Loucy (cell line): ENCODE measurements around the gene MINDY4B.

Source experiments
- H2AFZ ChIP-seq: fragments of 200-600 bp; sonication (generic); 2 replicates; pipeline ENCODE4 v1.6.0; 2016; ENCODE audit warnings: antibody characterized with exemption, mild to moderate bottlenecking, low read length, moderate library complexity
- H3F3A ChIP-seq: fragments of 200-600 bp; 2 replicates; pipeline ENCODE4 v1.6.0; 2016; ENCODE audit warnings: antibody characterized with exemption, low read depth, mild to moderate bottlenecking
- H3K27me3 ChIP-seq: fragments of 200-600 bp; sonication (generic); 2 replicates; pipeline ENCODE4 v1.6.1; 2014; ENCODE audit warnings: low read length, mild to moderate bottlenecking; ENCODE audit not compliant: insufficient read depth, poor library complexity, severe bottlenecking
- H3K36me3 ChIP-seq: fragments of 200-600 bp; sonication (generic); 2 replicates; pipeline ENCODE4 v1.6.1; 2016; ENCODE audit warnings: low read length; ENCODE audit not compliant: insufficient read depth
- H3K4me1 ChIP-seq: fragments of 200-600 bp; sonication (generic); 2 replicates; pipeline ENCODE4 v1.5.1; 2014; ENCODE audit warnings: low read length, mild to moderate bottlenecking; ENCODE audit not compliant: insufficient read depth, poor library complexity, severe bottlenecking
- H3K4me2 ChIP-seq: fragments of 200-600 bp; sonication (generic); 2 replicates; pipeline ENCODE4 v1.6.0; 2014; ENCODE audit warnings: antibody characterized with exemption, low read length, low read depth, mild to moderate bottlenecking; ENCODE audit not compliant: poor library complexity, severe bottlenecking
- H3K4me3 ChIP-seq: fragments of 200-600 bp; sonication (generic); 2 replicates; pipeline ENCODE4 v1.5.1; 2014; ENCODE audit warnings: low read length, mild to moderate bottlenecking, mixed read lengths; ENCODE audit not compliant: poor library complexity, severe bottlenecking
- H3K79me2 ChIP-seq: fragments of 200-600 bp; sonication (generic); 2 replicates; pipeline ENCODE4 v1.6.1; 2014; ENCODE audit warnings: low read length; ENCODE audit not compliant: insufficient read depth
- H3K9ac ChIP-seq: fragments of 200-600 bp; sonication (generic); 2 replicates; pipeline ENCODE4 v1.6.0; 2014; ENCODE audit warnings: mild to moderate bottlenecking, low read depth, low read length, moderate library complexity; ENCODE audit not compliant: poor library complexity, severe bottlenecking
- H3K9me2 ChIP-seq: fragments of 200-600 bp; sonication (generic); replicated peaks from 2 replicates; pipeline ENCODE4 v1.6.1; 2016; ENCODE audit warnings: low read depth, low read length, mixed read lengths
- H3K9me3 ChIP-seq: fragments of 200-600 bp; sonication (generic); 2 replicates; pipeline ENCODE4 v1.6.1; 2014; ENCODE audit warnings: mild to moderate bottlenecking, antibody characterized with exemption, low read length, low read depth; ENCODE audit not compliant: insufficient read depth
- H4K20me1 ChIP-seq: fragments of 200-600 bp; sonication (generic); 2 replicates; pipeline ENCODE4 v1.6.0; 2014; ENCODE audit warnings: antibody characterized with exemption, low read length, mild to moderate bottlenecking; ENCODE audit not compliant: insufficient read depth, poor library complexity, severe bottlenecking
- CTCF ChIP-seq: fragments of 200-600 bp; sonication (generic); conservative IDR thresholded peaks from 2 replicates; pipeline ENCODE4 v1.5.1; 2014; ENCODE audit warnings: mild to moderate bottlenecking, antibody characterized with exemption, low read length
- EZH2phosphoT487 ChIP-seq: fragments of 200-600 bp; IDR thresholded peaks from 2 replicates; pipeline ENCODE4 v1.6.1; 2018; ENCODE audit warnings: antibody characterized with exemption, mild to moderate bottlenecking, moderate library complexity, borderline replicate concordance

The MINDY4B gene

GRCh38 chr3:150942221-150942620 lies 37.0 kb upstream of the MINDY4B start:
- TF ChIP-seq EZH2phosphoT487 (no peak), CTCF (no peak)
- Histone ChIP-seq H4K20me1 (no peaks in the 10 kb centered on the region), H2AFZ (no peak overlapping the region), H3K79me2 (no peaks in the 10 kb centered on the region), H3K9ac (no peak overlapping the region), H3K36me3 (no peaks in the 10 kb centered on the region), H3K4me2 (no peak overlapping the region), H3K4me3 (no peak overlapping the region), H3K27me3 (no peaks in the 10 kb centered on the region), H3F3A (no peaks in the 10 kb centered on the region), H3K4me1 (no peaks in the 10 kb centered on the region), H3K9me2 (no peaks in the 10 kb centered on the region), H3K9me3 (peaks cover 4% of the 10 kb centered on the region; the same call in 1 of the 2 replicates)

GRCh38 chr3:150936693-150937092 lies 31.5 kb upstream of the MINDY4B start:
- no peaks in the 10 kb centered on the region for H3K27me3 ChIP-seq
- no peak overlapping the region for H3K9ac ChIP-seq
- H3K79me2 ChIP-seq: no peaks in the 10 kb centered on the region
- H3K4me1 ChIP-seq: no peaks in the 10 kb centered on the region
- H4K20me1 ChIP-seq: no peaks in the 10 kb centered on the region
- H3K4me3 ChIP-seq: no peak overlapping the region
- H3K36me3 ChIP-seq: no peaks in the 10 kb centered on the region
- TF ChIP-seq EZH2phosphoT487: no peak
- TF ChIP-seq CTCF: no peak
- no peak overlapping the region for H2AFZ ChIP-seq
- H3K9me3 ChIP-seq: no peaks in the 10 kb centered on the region
- H3K4me2 ChIP-seq: no peak overlapping the region
- H3K9me2 ChIP-seq: no peaks in the 10 kb centered on the region
- no peaks in the 10 kb centered on the region for H3F3A ChIP-seq

GRCh38 chr3:150933473-150933995 lies 28.3 kb upstream of the MINDY4B start:
- H2AFZ ChIP-seq: no peak overlapping the region
- H3K9me3 ChIP-seq: no peaks in the 10 kb centered on the region
- H3F3A ChIP-seq: no peaks in the 10 kb centered on the region
- no peaks in the 10 kb centered on the region for H4K20me1 ChIP-seq
- H3K36me3 ChIP-seq: no peaks in the 10 kb centered on the region
- H3K4me2 ChIP-seq: no peak overlapping the region
- no peaks in the 10 kb centered on the region for H3K4me1 ChIP-seq
- no peaks in the 10 kb centered on the region for H3K27me3 ChIP-seq
- no peak overlapping the region for H3K4me3 ChIP-seq
- no peaks in the 10 kb centered on the region for H3K79me2 ChIP-seq
- H3K9ac ChIP-seq: no peak overlapping the region
- TF ChIP-seq CTCF (no peak), EZH2phosphoT487 (no peak)
- H3K9me2 ChIP-seq: no peaks in the 10 kb centered on the region
